ENCODE results near the gene LANCL3. TPM values are rescaled to one million over a fixed set of nuclear protein-coding genes. Genes with fewer than 3 reads are reported as not detected.

LANCL3 gene
- total and polyA plus RNA-seq, 2 donors (not counting 1 experiment from before 2014, with no cell fraction given): 0.04 to 0.12 TPM

DNA sequence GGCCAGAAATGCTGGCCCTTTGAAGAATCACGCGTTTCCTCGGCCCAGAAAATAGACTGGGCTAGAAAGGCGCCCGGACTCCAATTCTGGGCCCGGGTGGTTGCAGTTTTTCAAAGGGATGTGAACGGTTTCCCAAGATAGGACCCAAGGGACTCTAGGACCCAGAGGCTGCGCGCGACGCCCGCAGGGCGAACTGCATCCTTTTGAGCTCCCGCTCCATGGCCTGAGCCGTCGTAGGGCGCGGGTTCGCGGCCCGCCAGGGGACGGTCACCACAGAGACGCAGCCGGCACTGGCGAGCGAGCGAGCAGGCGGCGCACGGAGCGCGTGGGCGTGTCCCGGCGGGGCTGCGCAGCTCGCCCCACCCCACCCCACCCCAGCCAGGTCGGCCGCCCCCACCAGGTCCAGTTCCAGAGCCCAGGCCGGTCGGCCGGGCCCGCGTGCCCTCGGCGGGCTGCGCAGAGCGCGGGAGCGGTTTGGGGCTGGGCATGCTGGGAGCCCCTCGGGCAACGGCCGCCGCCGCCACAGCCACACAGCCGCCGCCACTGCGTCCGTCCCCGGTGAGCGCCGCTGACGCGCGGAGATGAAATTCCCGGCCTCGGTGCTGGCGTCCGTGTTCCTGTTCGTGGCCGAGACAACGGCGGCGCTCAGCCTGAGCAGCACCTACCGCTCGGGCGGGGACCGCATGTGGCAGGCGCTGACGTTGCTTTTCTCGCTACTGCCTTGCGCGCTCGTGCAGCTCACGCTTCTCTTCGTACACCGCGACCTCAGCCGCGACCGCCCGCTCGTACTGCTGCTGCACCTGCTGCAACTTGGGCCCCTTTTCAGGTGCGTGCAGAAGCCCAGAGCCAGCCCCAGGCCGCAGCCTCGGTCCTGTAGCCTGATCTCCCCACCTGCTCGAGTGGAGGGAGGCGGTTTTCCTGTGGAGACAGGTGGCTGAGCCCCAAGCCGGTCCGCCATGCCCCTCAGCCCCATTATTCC, 114.2 kb downstream of the LANCL3 start, which contains the start of gene XK:
Gene XK (plus strand): TSS at position 411 of the 979 bp plus-strand sequence. CDS start 171 bp downstream, at position 582.
- TF ChIP-seq EZH2 (IDR thresholded peaks at IDR 0.05; ENCODE audit: borderline replicate concordance, insufficient read depth, low read depth, low read length, poor library complexity, severe bottlenecking): no peak
- TF ChIP-seq, protein P1, sequence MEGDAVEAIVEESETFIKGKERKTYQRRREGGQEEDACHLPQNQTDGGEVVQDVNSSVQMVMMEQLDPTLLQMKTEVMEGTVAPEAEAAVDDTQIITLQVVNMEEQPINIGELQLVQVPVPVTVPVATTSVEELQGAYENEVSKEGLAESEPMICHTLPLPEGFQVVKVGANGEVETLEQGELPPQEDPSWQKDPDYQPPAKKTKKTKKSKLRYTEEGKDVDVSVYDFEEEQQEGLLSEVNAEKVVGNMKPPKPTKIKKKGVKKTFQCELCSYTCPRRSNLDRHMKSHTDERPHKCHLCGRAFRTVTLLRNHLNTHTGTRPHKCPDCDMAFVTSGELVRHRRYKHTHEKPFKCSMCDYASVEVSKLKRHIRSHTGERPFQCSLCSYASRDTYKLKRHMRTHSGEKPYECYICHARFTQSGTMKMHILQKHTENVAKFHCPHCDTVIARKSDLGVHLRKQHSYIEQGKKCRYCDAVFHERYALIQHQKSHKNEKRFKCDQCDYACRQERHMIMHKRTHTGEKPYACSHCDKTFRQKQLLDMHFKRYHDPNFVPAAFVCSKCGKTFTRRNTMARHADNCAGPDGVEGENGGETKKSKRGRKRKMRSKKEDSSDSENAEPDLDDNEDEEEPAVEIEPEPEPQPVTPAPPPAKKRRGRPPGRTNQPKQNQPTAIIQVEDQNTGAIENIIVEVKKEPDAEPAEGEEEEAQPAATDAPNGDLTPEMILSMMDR (IDR thresholded peaks at IDR 0.05): no peak
- peak within 1 kb of the TSS in 4 of 5 experiments; percentile 36 to 55 (median 46) for H3K4me3 ChIP-seq (ENCODE audit: control extremely low read depth in 1 of 5, extremely low read depth in 1 of 5, insufficient read depth in 1 of 5, low read depth in 2 of 5, low read length in 4 of 5)
- peak within 1 kb of the TSS; percentile 71 for H3K4me2 ChIP-seq (replicated peaks; ENCODE audit: low read depth, low read length, poor library complexity, severe bottlenecking)
- Mint-ChIP-seq H3K27ac (peak within 1 kb of the TSS; percentile 15), H3K9me3 (ENCODE audit: insufficient read depth) (no peaks in the 10 kb centered on the region), H3K4me1 (no peaks in the 10 kb centered on the region), H3K27me3 (no peaks in the 10 kb centered on the region), H3K4me3 (peak within 1 kb of the TSS; percentile 87)
- H3K27ac ChIP-seq (ENCODE audit: low read length in 2 of 2): no peak within 1 kb of the TSS
- no peaks in the 10 kb centered on the region for H4K20me1 ChIP-seq (ENCODE audit: control insufficient read depth, insufficient read depth, low read length, poor library complexity, severe bottlenecking)
- H3K36me3 ChIP-seq (replicated peaks in 1 of 2; ENCODE audit: control extremely low read depth in 1 of 2, control insufficient read depth in 1 of 2, extremely low read depth in 1 of 2, insufficient read depth in 2 of 2, low read length in 1 of 2): no peaks in the 10 kb centered on the region
- CTCF ChIA-PET: no interaction called here
- H3K4me1 ChIP-seq (ENCODE audit: control insufficient read depth in 2 of 2, insufficient read depth in 2 of 2, low read length in 2 of 2): peaks cover 0 to 3% of the 10 kb centered on the region in 2 donors
- WGBS (ENCODE audit: insufficient coverage): 2% methylated on average over 84 of the region's 100 CpGs
- peak within 1 kb of the TSS; percentile 62 for H2AFZ ChIP-seq (ENCODE audit: insufficient read depth, low read depth, low read length, poor library complexity, severe bottlenecking)
- POLR2A ChIA-PET: no interaction called here
- ATAC-seq (ENCODE audit: low read depth): peak; percentile 75
- H3K79me2 ChIP-seq (ENCODE audit: control insufficient read depth, insufficient read depth, low read length): no peaks in the 10 kb centered on the region
- peaks cover 0 to 7% (median 0%) of the 10 kb centered on the region in 4 experiments for H3K27me3 ChIP-seq (replicated peaks in 1 of 4; ENCODE audit: control extremely low read depth in 1 of 4, control insufficient read depth in 3 of 4, insufficient read depth in 4 of 4, low read length in 3 of 4)
- peak within 1 kb of the TSS; percentile 53 for H3K9ac ChIP-seq (ENCODE audit: low read length)
- peak; percentile 56 for DNase-seq
- no peaks in the 10 kb centered on the region for H3K9me3 ChIP-seq (ENCODE audit: control extremely low read depth in 1 of 3, control insufficient read depth in 2 of 3, insufficient read depth in 1 of 3, low read length in 2 of 3)
- intact Hi-C loops (cut with micrococcal nuclease): loop anchor here (5.0 kb wide), 1 partner anchor 142 kb away; no protein-coding TSS in a partner anchor

Measured in B cell (primary cell).